Sigmoid colon (tissue), 4 donors: ENCODE results near the gene SOWAHA.
"Not testable (repeated sequence)": the region's sequence is repeated elsewhere in the genome, so short reads cannot be mapped to it uniquely, and the experiment has no call there.

Source experiments
- POLR2AphosphoS5 ChIP-seq, 4 donors: sonication (generic); formaldehyde crosslinking; IDR thresholded peaks; one replicate each; pipeline ENCODE4 v1.6.1; 2017; ENCODE audit warnings: antibody characterized with exemption in 4 of 4
- TF ChIP-seq, protein P1 (sequence below), 4 experiments: fragments of 450-650 bp in 3 of 4; fragments of 200-600 bp in 1 of 4; IDR thresholded peaks; one replicate each; pipeline ENCODE4 v1.5.1; 2016 to 2019; ENCODE audit warnings: antibody characterized with exemption in 4 of 4, mild to moderate bottlenecking in 3 of 4, moderate library complexity in 2 of 4

GRCh38 chr5:132854992-132855391, 41.9 kb downstream of the SOWAHA start:
- TF ChIP-seq, protein P1, sequence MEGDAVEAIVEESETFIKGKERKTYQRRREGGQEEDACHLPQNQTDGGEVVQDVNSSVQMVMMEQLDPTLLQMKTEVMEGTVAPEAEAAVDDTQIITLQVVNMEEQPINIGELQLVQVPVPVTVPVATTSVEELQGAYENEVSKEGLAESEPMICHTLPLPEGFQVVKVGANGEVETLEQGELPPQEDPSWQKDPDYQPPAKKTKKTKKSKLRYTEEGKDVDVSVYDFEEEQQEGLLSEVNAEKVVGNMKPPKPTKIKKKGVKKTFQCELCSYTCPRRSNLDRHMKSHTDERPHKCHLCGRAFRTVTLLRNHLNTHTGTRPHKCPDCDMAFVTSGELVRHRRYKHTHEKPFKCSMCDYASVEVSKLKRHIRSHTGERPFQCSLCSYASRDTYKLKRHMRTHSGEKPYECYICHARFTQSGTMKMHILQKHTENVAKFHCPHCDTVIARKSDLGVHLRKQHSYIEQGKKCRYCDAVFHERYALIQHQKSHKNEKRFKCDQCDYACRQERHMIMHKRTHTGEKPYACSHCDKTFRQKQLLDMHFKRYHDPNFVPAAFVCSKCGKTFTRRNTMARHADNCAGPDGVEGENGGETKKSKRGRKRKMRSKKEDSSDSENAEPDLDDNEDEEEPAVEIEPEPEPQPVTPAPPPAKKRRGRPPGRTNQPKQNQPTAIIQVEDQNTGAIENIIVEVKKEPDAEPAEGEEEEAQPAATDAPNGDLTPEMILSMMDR (IDR thresholded peaks at IDR 0.05) = not testable (repeated sequence)
- not testable (repeated sequence) for TF ChIP-seq POLR2AphosphoS5 (IDR thresholded peaks at IDR 0.05)
